ENCODE measurements around the gene DRD1. TPM values are rescaled to one million over a fixed set of nuclear protein-coding genes. Genes with fewer than 3 reads are reported as not detected.

The DRD1 gene
- total RNA-seq (2022; extraction: Qiagen RNA extraction; ENCODE audit: low read depth) = 0.09 to 0.59 TPM (median 0.24 TPM) in 5 replicates

GRCh38 chr5:175444060-175444904 lies at the start of gene DRD1:
TSS of gene DRD1 (minus strand) at chr5:175444182. CDS start at chr5:175443099, 1,083 bp downstream.

DNA sequence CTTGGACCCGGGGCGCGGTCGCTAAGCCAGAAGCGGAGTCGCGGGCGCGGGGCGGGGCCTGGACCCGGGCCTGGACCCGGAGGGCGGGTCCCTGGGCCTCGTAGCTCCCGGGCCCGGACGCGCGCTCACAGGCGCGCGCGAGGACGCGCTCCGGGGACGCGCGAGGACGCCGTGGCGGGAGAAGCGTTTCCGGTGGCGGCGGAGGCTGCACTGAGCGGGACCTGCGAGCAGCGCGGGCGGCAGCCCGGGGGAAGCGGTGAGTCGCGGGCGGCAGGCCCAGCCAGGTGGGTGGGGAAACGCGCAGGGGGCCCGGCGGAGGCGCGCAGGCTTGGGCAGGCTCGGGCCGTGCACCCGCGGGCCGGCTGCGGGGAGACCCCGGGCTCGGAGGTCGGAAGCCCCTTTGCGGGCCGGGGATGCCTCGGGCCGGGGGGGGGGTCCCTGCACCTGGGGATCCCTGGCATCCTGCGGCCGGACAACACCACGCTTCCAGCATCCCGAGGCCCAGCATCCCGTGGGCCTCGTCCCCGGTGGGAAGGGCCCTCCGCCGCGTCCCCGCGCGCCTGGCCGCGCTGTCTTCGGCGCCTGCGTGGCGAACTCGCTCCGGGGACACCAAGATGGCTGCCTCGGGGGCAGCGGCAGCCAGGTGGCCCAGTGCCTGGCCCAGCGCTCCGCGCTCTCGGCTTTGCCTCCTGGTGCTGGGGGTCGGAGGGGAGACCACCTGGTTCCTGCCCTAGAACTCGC lies 34.6 kb upstream of the DRD1 start, which contains the start of gene SFXN1:
SFXN1 (plus strand) TSS at position 177 of the 741 bp plus-strand sequence. CDS start 13,544 bp downstream, outside the sequence.

Other genes with a start within 250 kb of the DRD1 start
- gene SFXN1, start 34.4 kb upstream of the DRD1 start, total RNA-seq (2022; extraction: Qiagen RNA extraction; ENCODE audit: low read depth) = 81.9 to 96.7 TPM (median 84.6 TPM) in 5 replicates
- gene HRH2, start 213.9 kb upstream of the DRD1 start, total RNA-seq (2022; extraction: Qiagen RNA extraction; ENCODE audit: low read depth) = 0.46 to 0.73 TPM (median 0.51 TPM) in 5 replicates